Tibial nerve (tissue), 4 donors: ENCODE measurements around the gene SPATA20.

ENCODE experiments used
- EP300 ChIP-seq, 2 donors: sonication (generic); formaldehyde crosslinking; IDR thresholded peaks; one replicate each; pipeline ENCODE4 v1.6.1; 2017; ENCODE audit warnings: antibody characterized with exemption in 2 of 2, mild to moderate bottlenecking in 1 of 2
- POLR2A ChIP-seq, 2 donors: fragments of 450-650 bp; IDR thresholded peaks; one replicate each; pipeline ENCODE4 v1.6.1; 2017; ENCODE audit warnings: antibody characterized with exemption in 2 of 2, mild to moderate bottlenecking in 2 of 2, moderate library complexity in 2 of 2
- TF ChIP-seq, protein P1 (sequence below), 5 experiments: fragments of 200-600 bp in 3 of 5; fragments of 450-650 bp in 2 of 5; sonication (generic) in 3 of 5; IDR thresholded peaks; one replicate each; pipeline ENCODE4 v1.5.1; 2016 to 2019; ENCODE audit warnings: antibody characterized with exemption in 5 of 5, mild to moderate bottlenecking in 3 of 5, moderate library complexity in 2 of 5

DNA sequence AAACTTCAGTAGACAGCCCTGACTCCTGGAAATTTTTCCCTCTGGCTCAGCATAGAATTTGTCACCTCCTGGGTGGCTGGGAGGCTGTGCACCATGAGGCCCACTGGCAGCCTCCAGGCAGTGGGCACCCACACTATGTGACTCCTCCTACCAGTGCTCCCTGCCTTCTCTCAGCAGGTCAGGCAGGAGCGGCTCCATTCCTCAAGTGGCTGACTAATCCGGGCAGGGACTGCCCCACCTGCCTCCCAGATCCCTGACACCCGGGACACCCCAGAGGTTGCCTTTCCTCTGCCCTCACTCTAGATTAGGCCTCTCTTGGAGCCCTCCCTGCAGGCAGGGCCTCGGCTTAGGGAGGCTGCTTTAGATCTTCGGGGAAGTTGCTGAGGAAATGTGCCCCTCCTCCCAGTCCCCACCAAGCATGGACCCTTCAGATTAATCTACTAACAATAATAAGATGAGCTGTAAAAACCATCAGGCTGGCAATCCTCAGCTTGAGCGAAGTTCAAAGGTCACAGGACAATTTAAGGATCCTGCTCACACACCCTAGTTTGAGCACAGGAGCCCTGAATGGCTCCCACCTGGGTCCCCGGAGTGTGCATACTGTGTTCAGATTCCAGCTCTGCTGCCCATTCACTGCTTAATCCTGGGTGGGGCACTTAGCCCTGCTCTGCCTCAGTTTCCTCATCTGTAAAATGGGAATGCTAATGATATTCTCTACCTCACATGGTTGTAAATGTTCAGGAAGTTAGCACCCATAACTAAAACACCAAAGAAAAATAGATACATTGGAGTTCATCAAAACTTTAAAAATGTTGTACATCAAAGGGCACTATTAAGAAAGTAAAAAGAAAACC is 48.7 kb upstream of the SPATA20 start:
- TF ChIP-seq, protein P1, sequence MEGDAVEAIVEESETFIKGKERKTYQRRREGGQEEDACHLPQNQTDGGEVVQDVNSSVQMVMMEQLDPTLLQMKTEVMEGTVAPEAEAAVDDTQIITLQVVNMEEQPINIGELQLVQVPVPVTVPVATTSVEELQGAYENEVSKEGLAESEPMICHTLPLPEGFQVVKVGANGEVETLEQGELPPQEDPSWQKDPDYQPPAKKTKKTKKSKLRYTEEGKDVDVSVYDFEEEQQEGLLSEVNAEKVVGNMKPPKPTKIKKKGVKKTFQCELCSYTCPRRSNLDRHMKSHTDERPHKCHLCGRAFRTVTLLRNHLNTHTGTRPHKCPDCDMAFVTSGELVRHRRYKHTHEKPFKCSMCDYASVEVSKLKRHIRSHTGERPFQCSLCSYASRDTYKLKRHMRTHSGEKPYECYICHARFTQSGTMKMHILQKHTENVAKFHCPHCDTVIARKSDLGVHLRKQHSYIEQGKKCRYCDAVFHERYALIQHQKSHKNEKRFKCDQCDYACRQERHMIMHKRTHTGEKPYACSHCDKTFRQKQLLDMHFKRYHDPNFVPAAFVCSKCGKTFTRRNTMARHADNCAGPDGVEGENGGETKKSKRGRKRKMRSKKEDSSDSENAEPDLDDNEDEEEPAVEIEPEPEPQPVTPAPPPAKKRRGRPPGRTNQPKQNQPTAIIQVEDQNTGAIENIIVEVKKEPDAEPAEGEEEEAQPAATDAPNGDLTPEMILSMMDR (IDR thresholded peaks at IDR 0.05), result no peak
- TF ChIP-seq POLR2A (IDR thresholded peaks at IDR 0.05) (no peak), EP300 (IDR thresholded peaks at IDR 0.05) (no peak)
